Esophagus muscularis mucosa (tissue), 4 donors: ENCODE data around the gene UNC13A. TPM values are rescaled to one million over a fixed set of nuclear protein-coding genes. Genes with fewer than 3 reads are reported as not detected.
A peak's percentile ranks its signal among the peaks of the same experiment; 100 is the strongest.

Source experiments
- DNase-seq: peaks from one replicate; pipeline ENCODE4 v3.0.0-alpha.2; 2017; ENCODE audit errors: extremely low spot score
- H3K27ac ChIP-seq, 4 donors: fragments of 200-600 bp; sonication (generic); replicated peaks in 1 of 4; 1 replicate in 3 of 4; 2 replicates in 1 of 4; pipeline ENCODE4 v1.5.1; 2016 to 2019; ENCODE audit warnings: mild to moderate bottlenecking in 1 of 4
- H3K27me3 ChIP-seq, 4 donors: fragments of 200-600 bp; sonication (generic); one replicate each; pipeline versions ENCODE4 v1.5.1 to v1.6.0; 2016 to 2019
- H3K36me3 ChIP-seq, 4 donors: fragments of 200-600 bp; sonication (generic); one replicate each; pipeline ENCODE4 v1.5.1; 2016 to 2019
- H3K4me1 ChIP-seq, 4 donors: fragments of 200-600 bp; sonication (generic); one replicate each; pipeline ENCODE4 v1.5.1; 2016 to 2019
- H3K4me3 ChIP-seq, 4 donors: fragments of 200-600 bp; sonication (generic); 1 replicate in 2 of 4; 2 replicates in 2 of 4; pipeline ENCODE4 v1.5.1; 2016 to 2019; ENCODE audit warnings: mild to moderate bottlenecking in 4 of 4, moderate library complexity in 1 of 4
- H3K9me3 ChIP-seq, 4 donors: fragments of 200-600 bp; sonication (generic); 1 replicate in 3 of 4; 2 replicates in 1 of 4; pipeline ENCODE4 v1.5.1; 2016 to 2019
- CTCF ChIP-seq, 3 experiments: fragments of 200-600 bp in 2 of 3; fragments of 450-650 bp in 1 of 3; sonication (generic) in 2 of 3; IDR thresholded peaks; one replicate each; pipeline ENCODE4 v1.5.1; 2017 to 2019; ENCODE audit warnings: antibody characterized with exemption in 3 of 3, mild to moderate bottlenecking in 2 of 3, moderate library complexity in 1 of 3
- EP300 ChIP-seq: sonication (generic); formaldehyde crosslinking; IDR thresholded peaks from one replicate; pipeline ENCODE4 v1.6.1; 2017; ENCODE audit warnings: antibody characterized with exemption
- POLR2A ChIP-seq: fragments of 450-650 bp; IDR thresholded peaks from one replicate; pipeline ENCODE4 v1.6.1; 2017; ENCODE audit warnings: antibody characterized with exemption, moderate library complexity, mild to moderate bottlenecking, low read depth
- POLR2AphosphoS5 ChIP-seq, 2 donors: sonication (generic); formaldehyde crosslinking; IDR thresholded peaks; one replicate each; pipeline ENCODE4 v1.6.1; 2017; ENCODE audit warnings: antibody characterized with exemption in 2 of 2
- WGBS: methylation state at CpG from one replicate; pipeline ENCODE4 v1.1.5; 2018; 5-methylcytosine and 5-hydroxymethylcytosine counted together
- intact Hi-C: fragments of 100-400 bp; cut with DNase I; formaldehyde crosslinking; loops from one replicate; pipeline ENCODE4 v1.15.1; 2023
- total RNA-seq, 4 donors: library from RNA; depleted of rRNA; stranded (reverse); fragments of >200 nt; gene quantifications; one replicate each; pipeline versions ENCODE4 v1.1.0 to v1.2.1, GENCODE V29; 2016

UNC13A gene
- total RNA-seq, 4 donors from 2014 or later = under 0.01 to 0.23 (median 0.18) TPM

- no peak for DNase-seq
- H3K27ac ChIP-seq = no peak overlapping the region
- no peaks in the 10 kb centered on the region for H3K27me3 ChIP-seq
- H3K9me3 ChIP-seq = no peaks in the 10 kb centered on the region
- intact Hi-C loops = no loop called here
- 73% methylated on average over 6 of the region's 6 CpGs for WGBS
- TF ChIP-seq POLR2A = no peak
- no peak for TF ChIP-seq CTCF (IDR thresholded peaks at IDR 0.05)
- no peak for TF ChIP-seq EP300
- no peak for TF ChIP-seq POLR2AphosphoS5 (IDR thresholded peaks at IDR 0.05)
- H3K4me3 ChIP-seq = no peak overlapping the region
- H3K36me3 ChIP-seq = peaks cover 47 to 97% (median 81%) of the 10 kb centered on the region in 4 donors
- H3K4me1 ChIP-seq = peaks cover 0 to 23% (median 5%) of the 10 kb centered on the region in 4 donors
These were observed 123.4 kb downstream of the UNC13A start for GRCh38 chr19:17564781-17565180.

GRCh38 chr19:17562561-17562960 is 125.6 kb downstream of the UNC13A start:
- no peaks in the 10 kb centered on the region for H3K9me3 ChIP-seq
- WGBS = 79% methylated on average over 11 of the region's 11 CpGs
- H3K27ac ChIP-seq = no peak overlapping the region
- no peak for TF ChIP-seq POLR2AphosphoS5 (IDR thresholded peaks at IDR 0.05)
- no peak for TF ChIP-seq EP300
- no peak for TF ChIP-seq POLR2A
- TF ChIP-seq CTCF (IDR thresholded peaks at IDR 0.05) = no peak
- H3K4me3 ChIP-seq = no peak overlapping the region
- intact Hi-C loops = no loop called here
- no peaks in the 10 kb centered on the region for H3K27me3 ChIP-seq
- peaks cover 36 to 94% (median 75%) of the 10 kb centered on the region in 4 donors for H3K36me3 ChIP-seq
- H3K4me1 ChIP-seq = peaks cover 12 to 29% (median 18%) of the 10 kb centered on the region in 4 donors
- no peak for DNase-seq

- WGBS = 95% methylated on average over 4 of the region's 4 CpGs
- H3K4me1 ChIP-seq = peaks cover 16 to 32% (median 22%) of the 10 kb centered on the region in 4 donors
- TF ChIP-seq POLR2A (no peak), POLR2AphosphoS5 (IDR thresholded peaks at IDR 0.05) (no peak), EP300 (no peak), CTCF (IDR thresholded peaks at IDR 0.05) (no peak)
- intact Hi-C loops = no loop called here
- no peaks in the 10 kb centered on the region for H3K9me3 ChIP-seq
- H3K27ac ChIP-seq = no peak overlapping the region
- no peak overlapping the region for H3K4me3 ChIP-seq
- no peaks in the 10 kb centered on the region for H3K27me3 ChIP-seq
- DNase-seq = no peak
- peaks cover 32 to 93% (median 73%) of the 10 kb centered on the region in 4 donors for H3K36me3 ChIP-seq
These were observed 126.1 kb downstream of the UNC13A start for GRCh38 chr19:17562097-17562496.

- no peak for DNase-seq
- 65% methylated on average over 13 of the region's 14 CpGs for WGBS
These were observed 128.0 kb downstream of the UNC13A start for GRCh38 chr19:17560205-17560595.

More at GRCh38 chr19:17560205-17560595, 128.0 kb downstream of the UNC13A start:
- Histone ChIP-seq H3K27ac (peak overlapping the region; percentile 19 to 58 (median 49)), H3K36me3 (peaks cover 22 to 74% (median 59%) of the 10 kb centered on the region in 4 donors), H3K9me3 (no peaks in the 10 kb centered on the region), H3K4me1 (peaks cover 27 to 38% (median 35%) of the 10 kb centered on the region in 4 donors), H3K4me3 (no peak overlapping the region), H3K27me3 (peaks cover 0 to 3% (median 0%) of the 10 kb centered on the region in 4 donors)
- intact Hi-C loops = no loop called here
- TF ChIP-seq POLR2A = no peak
- TF ChIP-seq CTCF (IDR thresholded peaks at IDR 0.05) = no peak
- TF ChIP-seq POLR2AphosphoS5 (IDR thresholded peaks at IDR 0.05) = peak; percentile 6 to 48
- TF ChIP-seq EP300 = no peak
